Neural cell (in vitro differentiated cells): ENCODE results near the gene RIC1. TPM values are rescaled to one million over a fixed set of nuclear protein-coding genes. Genes with fewer than 3 reads are reported as not detected.
"Not testable (repeated sequence)": the region's sequence is repeated elsewhere in the genome, so short reads cannot be mapped to it uniquely, and the experiment has no call there.

Source experiments
- H2AFZ ChIP-seq: fragments of 200-600, 300-800 bp; sonication (generic), shearing (Covaris generic); 2 replicates; pipeline ENCODE4 v1.6.0; 2014; ENCODE audit warnings: low read depth, mild to moderate bottlenecking, antibody characterized with exemption, low read length, moderate library complexity
- H3F3A ChIP-seq: fragments of 200-600 bp; shearing (Covaris generic); 2 replicates; pipeline ENCODE4 v1.6.1; 2016; ENCODE audit warnings: mild to moderate bottlenecking, moderate library complexity, mixed read lengths, antibody characterized with exemption, low read length; ENCODE audit not compliant: insufficient read depth, poor library complexity, severe bottlenecking
- H3K27ac ChIP-seq: fragments of 200-600, 300-800 bp; sonication (generic), shearing (Covaris generic); 2 replicates; pipeline ENCODE4 v1.5.1; 2014; ENCODE audit warnings: mild to moderate bottlenecking, low read length, moderate library complexity
- H3K27me3 ChIP-seq: fragments of 300-800, 200-600 bp; sonication (generic), shearing (Covaris generic); 2 replicates; pipeline ENCODE4 v1.6.0; 2014; ENCODE audit warnings: mild to moderate bottlenecking, low read depth, low read length, moderate library complexity; ENCODE audit not compliant: insufficient read depth
- H3K36me3 ChIP-seq: fragments of 300-800, 200-600 bp; sonication (generic), shearing (Covaris generic); 2 replicates; pipeline ENCODE4 v1.5.1; 2014; ENCODE audit warnings: mild to moderate bottlenecking, antibody characterized with exemption, low read length, moderate library complexity; ENCODE audit not compliant: insufficient read depth
- H3K4me2 ChIP-seq: fragments of 300-800, 200-600 bp; sonication (generic), shearing (Covaris generic); 2 replicates; pipeline ENCODE4 v1.6.0; 2014; ENCODE audit warnings: mild to moderate bottlenecking, low read length
- H3K4me3 ChIP-seq: fragments of 300-800, 200-600 bp; sonication (generic), shearing (Covaris generic); 2 replicates; pipeline ENCODE4 v1.5.1; 2014; ENCODE audit warnings: mild to moderate bottlenecking, low read length, moderate library complexity
- H3K79me2 ChIP-seq: fragments of 200-600 bp; shearing (Covaris generic); replicated peaks from 2 replicates; pipeline ENCODE4 v1.6.0; 2014; ENCODE audit warnings: mild to moderate bottlenecking, low read length, moderate library complexity; ENCODE audit not compliant: insufficient read depth
- H3K9ac ChIP-seq: fragments of 300-800, 200-600 bp; sonication (generic), shearing (Covaris generic); 2 replicates; pipeline ENCODE4 v1.6.1; 2016; ENCODE audit warnings: mild to moderate bottlenecking, low read length, mixed read lengths
- H3K9me2 ChIP-seq: fragments of 200-600 bp; shearing (Covaris generic); 2 replicates; pipeline ENCODE4 v1.6.1; 2016; ENCODE audit warnings: mild to moderate bottlenecking, low read length, mixed read lengths; ENCODE audit not compliant: insufficient read depth
- H3K9me3 ChIP-seq: fragments of 200-600, 300-800 bp; sonication (generic), shearing (Covaris generic); 2 replicates; pipeline ENCODE4 v1.6.1; 2016; ENCODE audit warnings: mild to moderate bottlenecking, mixed run types, low read length, moderate library complexity, mixed read lengths
- H4K20me1 ChIP-seq: fragments of 200-600 bp; shearing (Covaris generic); 2 replicates; pipeline ENCODE4 v1.6.1; 2016; ENCODE audit warnings: mild to moderate bottlenecking, mixed run types; ENCODE audit not compliant: insufficient read depth
- EP300 ChIP-seq: fragments of 450-650 bp; conservative IDR thresholded peaks from 2 replicates; pipeline ENCODE4 v1.6.1; 2014; ENCODE audit warnings: antibody characterized with exemption, mild to moderate bottlenecking, moderate library complexity; ENCODE audit not compliant: poor library complexity, severe bottlenecking
- EZH2 ChIP-seq: fragments of 200-600, 300-800 bp; shearing (Covaris generic), sonication (generic); IDR thresholded peaks from 2 replicates; pipeline ENCODE4 v1.6.1; 2014; ENCODE audit warnings: antibody characterized with exemption, low read length, borderline replicate concordance, mild to moderate bottlenecking; ENCODE audit not compliant: insufficient read depth, poor library complexity, severe bottlenecking
- MXI1 ChIP-seq: fragments of 450-650 bp; conservative IDR thresholded peaks from 2 replicates; pipeline ENCODE4 v1.6.1; 2014; ENCODE audit warnings: antibody characterized with exemption, mild to moderate bottlenecking; ENCODE audit not compliant: poor library complexity, severe bottlenecking
- POLR2AphosphoS5 ChIP-seq: IDR thresholded peaks from 2 replicates; pipeline ENCODE4 v1.6.1; 2012
- RAD21 ChIP-seq: fragments of 450-650 bp; conservative IDR thresholded peaks from 2 replicates; pipeline ENCODE4 v1.6.1; 2014; ENCODE audit warnings: antibody characterized with exemption, mild to moderate bottlenecking, moderate library complexity
- SMC3 ChIP-seq: fragments of 450-650 bp; conservative IDR thresholded peaks from 2 replicates; pipeline ENCODE4 v1.6.1; 2014; ENCODE audit warnings: antibody characterized with exemption, mild to moderate bottlenecking, moderate library complexity; ENCODE audit not compliant: poor library complexity
- TAF1 ChIP-seq: IDR thresholded peaks from 2 replicates; pipeline ENCODE4 v1.6.1; 2012; ENCODE audit warnings: low read depth
- polyA plus RNA-seq: library from polyadenylated mRNA; depleted of rRNA; stranded (reverse); fragments of >200 nt; gene quantifications from 2 replicates; pipeline ENCODE4 v1.2.3, GENCODE V29; 2014
- TF ChIP-seq, protein P1 (sequence below): IDR thresholded peaks from 2 replicates; pipeline ENCODE4 v1.6.1; 2012; ENCODE audit warnings: borderline replicate concordance
- TF ChIP-seq, protein P2 (sequence below): fragments of 450-650 bp; IDR thresholded peaks from 2 replicates; pipeline ENCODE4 v1.5.1; 2014; ENCODE audit warnings: antibody characterized with exemption, mild to moderate bottlenecking, moderate library complexity; ENCODE audit not compliant: poor library complexity, severe bottlenecking

The RIC1 gene
- polyA plus RNA-seq, 1 donor from 2014 or later: 9.9 TPM

DNA sequence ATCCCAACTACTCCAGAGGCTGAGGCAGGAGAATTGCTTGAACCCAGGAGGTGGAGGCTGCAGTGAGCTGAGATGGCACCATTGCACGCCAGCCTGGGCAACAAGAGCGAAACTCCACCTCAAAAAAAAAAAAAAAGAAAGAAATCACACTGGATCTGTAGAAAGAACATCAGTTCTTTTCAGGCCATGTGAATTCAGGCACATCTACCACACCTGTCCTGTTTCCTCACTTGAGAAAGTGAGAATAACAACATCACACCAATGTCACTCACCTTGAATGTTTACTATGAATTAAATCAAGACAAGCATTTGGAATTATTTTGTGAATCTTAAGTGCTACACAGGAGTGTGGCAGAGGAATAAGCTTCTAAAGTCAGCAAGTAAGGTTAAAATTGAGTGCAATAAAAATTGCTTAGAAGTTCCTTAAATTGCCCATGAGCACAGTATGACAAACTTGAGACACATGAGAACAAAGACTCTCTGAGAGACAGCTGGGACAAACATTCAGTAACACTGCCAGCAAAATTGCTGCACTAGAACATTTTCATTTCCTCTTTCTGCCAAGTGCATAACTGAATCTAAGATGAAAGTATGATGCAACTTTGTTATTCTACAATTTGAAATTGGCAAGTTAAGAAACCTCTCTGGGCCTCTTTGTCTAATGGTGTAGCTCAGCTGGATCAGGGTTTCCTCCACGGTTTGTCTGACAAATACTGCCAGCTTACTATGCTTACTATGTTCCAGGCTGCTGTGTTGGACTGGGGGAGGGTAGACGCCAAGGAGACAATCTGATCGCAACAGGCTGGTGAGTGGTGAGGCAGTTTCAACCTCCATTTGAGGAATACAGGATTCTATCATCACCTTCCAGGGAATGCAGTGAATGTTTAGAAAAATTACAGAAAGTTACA lies 1.9 kb upstream of the RIC1 start:
- no peak overlapping the region for H3K4me2 ChIP-seq
- H3K27ac ChIP-seq: no peak overlapping the region
- H3K4me3 ChIP-seq: peak overlapping the region; percentile 99
- no peak for TF ChIP-seq EP300
- TF ChIP-seq MXI1: no peak
- no peak for TF ChIP-seq EZH2
- TF ChIP-seq, protein P1, sequence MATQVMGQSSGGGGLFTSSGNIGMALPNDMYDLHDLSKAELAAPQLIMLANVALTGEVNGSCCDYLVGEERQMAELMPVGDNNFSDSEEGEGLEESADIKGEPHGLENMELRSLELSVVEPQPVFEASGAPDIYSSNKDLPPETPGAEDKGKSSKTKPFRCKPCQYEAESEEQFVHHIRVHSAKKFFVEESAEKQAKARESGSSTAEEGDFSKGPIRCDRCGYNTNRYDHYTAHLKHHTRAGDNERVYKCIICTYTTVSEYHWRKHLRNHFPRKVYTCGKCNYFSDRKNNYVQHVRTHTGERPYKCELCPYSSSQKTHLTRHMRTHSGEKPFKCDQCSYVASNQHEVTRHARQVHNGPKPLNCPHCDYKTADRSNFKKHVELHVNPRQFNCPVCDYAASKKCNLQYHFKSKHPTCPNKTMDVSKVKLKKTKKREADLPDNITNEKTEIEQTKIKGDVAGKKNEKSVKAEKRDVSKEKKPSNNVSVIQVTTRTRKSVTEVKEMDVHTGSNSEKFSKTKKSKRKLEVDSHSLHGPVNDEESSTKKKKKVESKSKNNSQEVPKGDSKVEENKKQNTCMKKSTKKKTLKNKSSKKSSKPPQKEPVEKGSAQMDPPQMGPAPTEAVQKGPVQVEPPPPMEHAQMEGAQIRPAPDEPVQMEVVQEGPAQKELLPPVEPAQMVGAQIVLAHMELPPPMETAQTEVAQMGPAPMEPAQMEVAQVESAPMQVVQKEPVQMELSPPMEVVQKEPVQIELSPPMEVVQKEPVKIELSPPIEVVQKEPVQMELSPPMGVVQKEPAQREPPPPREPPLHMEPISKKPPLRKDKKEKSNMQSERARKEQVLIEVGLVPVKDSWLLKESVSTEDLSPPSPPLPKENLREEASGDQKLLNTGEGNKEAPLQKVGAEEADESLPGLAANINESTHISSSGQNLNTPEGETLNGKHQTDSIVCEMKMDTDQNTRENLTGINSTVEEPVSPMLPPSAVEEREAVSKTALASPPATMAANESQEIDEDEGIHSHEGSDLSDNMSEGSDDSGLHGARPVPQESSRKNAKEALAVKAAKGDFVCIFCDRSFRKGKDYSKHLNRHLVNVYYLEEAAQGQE: no peak
- TF ChIP-seq SMC3: no peak
- no peak for TF ChIP-seq POLR2AphosphoS5
- no peak for TF ChIP-seq RAD21
- TF ChIP-seq TAF1: no peak
- TF ChIP-seq, protein P2, sequence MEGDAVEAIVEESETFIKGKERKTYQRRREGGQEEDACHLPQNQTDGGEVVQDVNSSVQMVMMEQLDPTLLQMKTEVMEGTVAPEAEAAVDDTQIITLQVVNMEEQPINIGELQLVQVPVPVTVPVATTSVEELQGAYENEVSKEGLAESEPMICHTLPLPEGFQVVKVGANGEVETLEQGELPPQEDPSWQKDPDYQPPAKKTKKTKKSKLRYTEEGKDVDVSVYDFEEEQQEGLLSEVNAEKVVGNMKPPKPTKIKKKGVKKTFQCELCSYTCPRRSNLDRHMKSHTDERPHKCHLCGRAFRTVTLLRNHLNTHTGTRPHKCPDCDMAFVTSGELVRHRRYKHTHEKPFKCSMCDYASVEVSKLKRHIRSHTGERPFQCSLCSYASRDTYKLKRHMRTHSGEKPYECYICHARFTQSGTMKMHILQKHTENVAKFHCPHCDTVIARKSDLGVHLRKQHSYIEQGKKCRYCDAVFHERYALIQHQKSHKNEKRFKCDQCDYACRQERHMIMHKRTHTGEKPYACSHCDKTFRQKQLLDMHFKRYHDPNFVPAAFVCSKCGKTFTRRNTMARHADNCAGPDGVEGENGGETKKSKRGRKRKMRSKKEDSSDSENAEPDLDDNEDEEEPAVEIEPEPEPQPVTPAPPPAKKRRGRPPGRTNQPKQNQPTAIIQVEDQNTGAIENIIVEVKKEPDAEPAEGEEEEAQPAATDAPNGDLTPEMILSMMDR: no peak
- H3K36me3 ChIP-seq: no peaks in the 10 kb centered on the region
- no peak overlapping the region for H2AFZ ChIP-seq
- no peak overlapping the region for H3K9ac ChIP-seq
- no peaks in the 10 kb centered on the region for H3K27me3 ChIP-seq
- no peaks in the 10 kb centered on the region for H3K9me3 ChIP-seq
- H4K20me1 ChIP-seq: no peaks in the 10 kb centered on the region
- H3F3A ChIP-seq: peaks cover 4% of the 10 kb centered on the region
- peaks cover 21% of the 10 kb centered on the region for H3K79me2 ChIP-seq
- H3K9me2 ChIP-seq: no peaks in the 10 kb centered on the region

DNA sequence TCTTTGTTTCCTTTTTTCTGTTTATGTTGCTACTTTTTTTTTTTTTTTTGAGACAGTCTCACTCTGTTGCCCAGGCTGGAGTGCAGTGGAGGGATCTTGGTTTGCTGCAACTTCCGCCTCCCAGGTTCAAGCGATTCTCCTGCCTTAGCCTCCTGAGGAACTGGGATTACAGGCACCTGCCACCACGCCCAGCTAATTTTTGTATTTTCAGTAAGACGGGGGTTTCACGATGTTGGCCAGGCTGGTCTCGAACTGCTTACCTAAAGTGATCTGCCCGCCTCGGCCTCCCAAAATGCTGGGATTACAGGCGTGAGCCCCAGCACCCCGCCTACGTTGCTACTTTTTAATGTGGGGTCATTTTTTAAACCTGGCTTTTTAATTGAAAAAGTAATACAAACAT lies 1.2 kb upstream of the RIC1 start:
- H3K36me3 ChIP-seq, H3K9me3 ChIP-seq, H3K9me2 ChIP-seq, H3F3A ChIP-seq, H2AFZ ChIP-seq, H3K27me3 ChIP-seq, H4K20me1 ChIP-seq, H3K27ac ChIP-seq: not testable (repeated sequence)
- peak overlapping the region; percentile 80 for H3K9ac ChIP-seq
- H3K4me2 ChIP-seq: peak overlapping the region; percentile 86
- peak overlapping the region; percentile 99 for H3K4me3 ChIP-seq
- H3K79me2 ChIP-seq: peaks cover 28% of the 10 kb centered on the region
